NCI-H2171 (cell line): ENCODE results near the gene LPGAT1.
A peak's percentile ranks its signal among the peaks of the same experiment; 100 is the strongest.
"Not testable (repeated sequence)": the region's sequence is repeated elsewhere in the genome, so short reads cannot be mapped to it uniquely, and the experiment has no call there.

ENCODE experiments used
- DNase-seq: peaks from one replicate; lab custom pipeline; 2025; lab: John Stamatoyannopoulos, UW

The LPGAT1 gene

DNA sequence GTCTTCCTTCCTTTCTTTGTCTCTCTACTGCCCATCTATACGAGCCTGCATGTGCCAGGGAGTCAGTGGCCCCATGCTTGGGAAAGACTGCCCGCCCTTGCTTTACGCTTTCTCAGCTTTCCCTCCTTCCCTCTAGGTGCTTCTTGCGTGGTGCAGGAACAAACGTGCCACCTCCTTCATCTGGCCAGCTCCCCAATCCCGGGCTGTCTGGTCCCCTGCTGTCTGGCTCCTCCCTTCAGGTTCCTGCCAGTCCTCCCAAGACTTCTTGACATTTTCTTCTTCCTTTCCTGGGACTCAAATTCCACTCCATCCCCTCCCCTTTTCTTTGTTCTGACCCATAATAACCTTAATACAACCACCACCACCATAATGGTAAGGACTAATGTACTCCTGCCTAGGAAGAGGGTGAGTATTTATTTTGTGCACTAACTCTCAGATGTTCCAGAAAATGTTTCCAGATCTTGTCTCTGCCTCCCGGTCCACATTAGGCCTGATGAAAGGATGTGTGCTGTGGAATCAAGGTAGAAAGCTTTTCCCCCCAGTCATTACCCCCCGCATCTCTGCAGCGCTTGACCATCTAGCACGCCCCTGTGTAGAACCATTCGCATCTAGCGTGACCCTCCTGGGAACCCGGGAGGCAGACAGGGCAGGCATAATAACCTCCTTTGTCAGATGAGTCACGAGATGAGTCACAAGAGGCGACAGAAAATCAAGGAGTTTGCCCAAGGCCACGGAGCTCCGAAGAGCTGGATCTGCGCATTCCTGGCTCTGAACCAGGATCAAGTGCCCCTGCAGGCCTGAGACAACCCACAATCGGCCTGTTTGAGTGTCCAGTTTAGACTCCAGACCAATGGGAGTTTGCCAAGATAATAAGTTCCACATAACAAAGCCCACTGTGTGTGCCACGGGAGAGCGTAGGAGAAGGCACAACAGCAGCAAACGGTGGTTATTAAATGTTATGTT is 95.1 kb downstream of the LPGAT1 start:
- DNase-seq = no peak

GRCh38 chr1:211734791-211735190 is 95.8 kb downstream of the LPGAT1 start:
- DNase-seq = peak; percentile 67

DNA sequence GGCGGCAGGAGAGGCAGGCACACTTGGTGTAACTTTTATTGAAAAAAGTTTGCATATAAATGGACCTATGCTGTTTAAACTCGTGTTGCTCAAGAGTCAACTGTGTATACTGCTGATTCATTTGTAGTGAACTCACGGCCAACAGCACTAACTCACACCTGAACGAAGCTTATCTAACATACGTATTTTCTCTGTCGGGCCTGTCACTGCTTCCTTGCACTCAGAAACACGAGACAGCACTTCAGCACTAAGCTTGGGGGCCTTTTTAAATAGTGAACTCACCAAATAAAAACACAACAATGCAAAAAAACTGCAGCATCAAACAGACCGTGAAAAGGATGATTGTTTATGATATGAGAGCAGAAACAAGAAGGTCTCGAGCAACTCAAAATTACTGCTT is 96.2 kb downstream of the LPGAT1 start:
- peak; percentile 18 for DNase-seq

DNA sequence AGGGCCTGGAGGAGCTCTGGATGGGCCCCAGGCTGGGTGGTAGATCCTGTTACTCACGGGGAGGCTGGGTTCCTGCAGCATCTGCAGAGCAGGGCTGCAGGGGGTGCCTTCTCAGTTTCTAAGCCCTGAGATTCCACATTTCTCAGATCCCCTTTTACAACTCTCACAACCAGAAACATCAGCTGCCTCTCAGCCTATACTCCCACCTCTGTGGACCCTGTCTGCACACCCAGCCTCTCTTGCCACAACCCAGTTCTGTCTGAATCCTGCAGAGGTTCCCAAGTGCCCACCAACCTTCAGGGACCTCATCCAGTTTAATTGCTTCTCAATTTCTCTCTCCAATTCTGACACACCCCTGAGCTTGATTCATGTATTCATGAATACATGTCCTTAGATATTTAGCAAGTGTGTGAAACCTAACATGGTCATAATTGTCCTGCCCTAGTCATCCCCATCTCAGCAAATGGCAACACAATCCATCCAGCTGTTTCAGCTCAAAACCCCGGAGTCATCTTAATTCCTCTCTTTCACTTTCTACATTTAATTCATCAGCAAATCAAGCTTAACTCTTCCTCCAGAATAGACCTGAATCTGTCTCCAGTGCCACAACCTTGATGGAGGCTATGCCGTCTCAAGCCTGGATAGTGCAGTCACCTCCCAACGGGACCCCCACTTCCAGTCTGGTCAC is 98.1 kb downstream of the LPGAT1 start:
- peak; percentile 42 for DNase-seq

- DNase-seq = no peak
Observed at GRCh38 chr1:211731456-211732292, 98.9 kb downstream of the LPGAT1 start.

- DNase-seq = no peak
Observed at GRCh38 chr1:211730347-211730746, 100.2 kb downstream of the LPGAT1 start.

DNA sequence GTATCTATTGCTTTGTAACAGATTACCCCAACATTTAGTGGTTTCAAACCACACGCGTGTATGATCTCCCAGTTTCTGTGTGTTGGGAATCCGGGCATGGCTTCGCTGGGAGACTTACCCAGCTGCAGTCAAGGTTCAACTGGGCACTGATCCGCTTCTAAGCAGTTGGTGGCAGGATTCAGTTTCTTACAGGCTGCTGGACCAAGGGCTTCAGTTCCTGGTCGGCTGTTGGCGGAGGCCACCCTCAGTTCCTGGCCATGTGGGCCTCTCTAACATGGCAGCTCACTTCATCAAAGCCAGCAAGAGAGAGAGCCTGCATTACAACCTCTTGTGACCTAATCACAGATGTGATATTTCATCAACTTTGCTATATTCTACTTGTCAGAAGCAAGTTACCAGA is 101.3 kb downstream of the LPGAT1 start:
- no peak for DNase-seq

DNA sequence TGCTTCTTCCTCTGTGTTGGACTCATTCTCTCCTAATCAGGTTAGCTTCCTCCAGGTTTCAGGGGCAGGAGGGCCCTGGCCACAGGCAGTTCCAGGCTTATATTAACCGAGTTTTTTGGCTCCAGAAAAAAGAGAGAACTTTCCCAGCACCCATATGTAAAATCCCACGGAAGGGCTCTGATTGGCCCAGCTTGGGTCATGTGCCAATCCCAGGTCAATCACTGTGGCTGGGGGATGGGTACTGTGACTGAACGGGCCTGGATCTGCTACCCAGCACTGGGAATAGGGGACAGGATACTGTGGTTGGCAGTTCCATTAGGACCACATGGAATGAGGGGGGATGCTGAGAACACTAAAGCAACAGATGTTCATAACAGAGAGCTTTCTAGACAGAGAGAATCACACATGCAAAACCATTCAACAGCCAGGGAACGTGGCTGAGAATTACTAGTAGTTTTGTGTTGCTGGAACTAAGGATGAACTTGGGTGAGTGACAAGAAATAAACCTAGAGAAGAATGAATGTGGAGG is 104.0 kb downstream of the LPGAT1 start:
- DNase-seq = peak; percentile 25

- no peak for DNase-seq
Observed at GRCh38 chr1:211724687-211725196, 105.8 kb downstream of the LPGAT1 start.

DNA sequence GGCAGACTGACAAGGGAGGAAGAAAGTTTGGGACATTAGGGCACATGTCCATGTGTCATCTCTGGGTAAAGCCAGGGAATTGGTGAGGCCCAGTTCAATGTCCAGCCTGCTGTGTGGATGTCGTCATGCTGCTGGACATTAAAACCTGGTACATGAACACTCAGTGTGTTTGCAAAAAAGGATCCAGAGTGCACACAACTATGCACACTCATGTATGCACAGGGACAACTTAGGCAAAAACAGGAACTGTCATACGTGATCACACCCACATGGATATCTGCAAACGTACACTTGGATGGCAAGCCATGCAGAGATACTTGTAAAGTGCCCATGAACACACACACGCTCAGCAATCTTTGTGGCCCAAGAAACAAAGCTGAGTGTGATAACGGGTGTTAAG is 107.3 kb downstream of the LPGAT1 start:
- no peak for DNase-seq

GRCh38 chr1:211722277-211723175 is 108.0 kb downstream of the LPGAT1 start:
- no peak for DNase-seq

DNA sequence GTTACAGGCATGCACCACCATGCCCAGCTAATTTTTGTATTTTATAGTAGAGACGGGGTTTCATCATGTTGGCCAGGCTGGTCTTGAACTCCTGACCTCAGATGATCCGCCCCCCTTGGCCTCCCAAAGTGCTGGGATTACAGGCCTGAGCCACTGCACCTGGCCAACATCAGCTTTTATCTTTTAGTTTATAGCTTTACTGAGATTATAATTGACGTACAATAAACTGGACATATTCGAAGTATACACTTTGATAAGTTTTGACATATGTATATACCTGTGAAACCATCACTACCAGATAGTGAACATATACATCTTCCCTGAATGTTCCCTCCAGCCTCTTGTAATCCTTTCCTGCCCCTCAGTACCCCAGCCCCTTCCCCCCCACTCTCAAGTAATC is 114.0 kb downstream of the LPGAT1 start:
- not testable (repeated sequence) for DNase-seq

DNA sequence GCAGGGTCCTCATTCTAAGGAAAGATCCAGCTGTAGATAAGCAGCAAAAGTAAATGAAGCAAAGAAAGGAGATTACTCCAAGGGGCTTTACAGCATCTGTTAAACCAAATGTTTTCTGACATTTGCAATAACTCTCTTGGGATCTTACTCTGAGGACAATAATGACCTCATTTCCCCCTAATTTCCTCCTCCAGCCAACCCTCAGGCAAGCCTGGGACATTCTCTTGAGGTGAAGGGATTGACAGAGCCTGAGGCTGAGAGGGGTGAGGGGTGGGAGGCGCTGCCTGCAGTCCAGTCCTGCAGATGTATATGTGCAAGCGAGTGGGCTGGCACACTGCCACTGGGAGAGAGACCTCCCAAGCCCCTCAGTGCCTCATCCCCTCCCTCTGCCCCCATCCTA is 114.6 kb downstream of the LPGAT1 start:
- DNase-seq = peak; percentile 87

GRCh38 chr1:211714154-211714553 is 116.4 kb downstream of the LPGAT1 start:
- peak; percentile 17 for DNase-seq

DNA sequence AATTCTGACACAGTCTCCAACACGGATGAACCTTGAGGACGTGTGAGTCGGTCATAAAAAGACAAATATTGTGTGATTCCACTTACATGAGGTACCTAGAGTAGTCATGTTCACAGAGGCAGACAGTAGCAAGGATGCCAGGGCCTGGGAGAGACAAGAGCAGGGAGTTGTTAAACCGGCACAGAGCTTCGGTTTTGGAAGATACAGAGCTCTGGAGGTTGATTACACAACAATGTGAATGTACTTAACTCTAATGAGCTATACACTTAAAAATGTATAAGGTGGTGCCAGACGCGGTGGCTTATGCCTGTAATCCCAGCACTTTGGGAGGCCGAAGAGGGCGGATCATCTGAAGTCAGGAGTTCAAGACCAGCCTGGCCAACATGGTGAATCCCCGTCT is 117.3 kb downstream of the LPGAT1 start:
- DNase-seq = no peak

- DNase-seq = no peak
Observed at GRCh38 chr1:211711315-211711705, 119.3 kb downstream of the LPGAT1 start.

DNA sequence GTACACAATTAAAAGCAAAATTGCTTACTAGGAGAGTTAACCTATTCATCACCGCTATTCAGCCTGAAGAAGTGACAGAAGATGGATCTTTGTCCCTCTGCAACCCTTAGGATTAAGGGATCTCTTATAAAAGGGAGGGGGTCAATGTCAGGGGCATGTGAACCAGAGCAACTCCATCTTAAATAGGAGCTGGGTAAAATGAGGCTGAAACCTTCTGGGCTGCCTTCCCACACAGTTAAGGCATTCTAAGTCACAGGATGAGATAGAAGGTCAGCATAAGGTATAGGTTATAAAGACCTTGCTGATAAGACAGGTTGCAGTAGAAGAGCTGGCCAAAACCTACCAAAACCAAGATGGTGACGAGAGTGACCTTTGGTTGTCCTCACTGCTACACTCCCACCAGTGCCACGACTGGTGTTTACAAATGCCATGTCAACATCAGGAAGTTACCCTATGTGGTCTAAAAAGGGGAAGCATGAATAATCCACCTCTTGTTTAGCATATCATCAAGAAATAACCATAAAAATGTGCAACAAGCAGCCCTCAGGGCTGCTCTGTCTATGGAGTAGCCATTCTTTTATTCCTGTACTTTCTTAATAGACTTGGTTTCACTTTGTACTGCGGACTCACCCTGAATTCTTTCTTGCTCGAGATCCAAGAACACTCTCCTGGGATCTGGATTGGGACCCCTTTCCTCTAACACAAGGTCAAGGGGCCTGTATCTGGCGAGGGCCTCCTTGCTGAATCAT is 119.8 kb downstream of the LPGAT1 start:
- DNase-seq = no peak

GRCh38 chr1:211708926-211709325 is 121.6 kb downstream of the LPGAT1 start:
- DNase-seq = no peak

DNA sequence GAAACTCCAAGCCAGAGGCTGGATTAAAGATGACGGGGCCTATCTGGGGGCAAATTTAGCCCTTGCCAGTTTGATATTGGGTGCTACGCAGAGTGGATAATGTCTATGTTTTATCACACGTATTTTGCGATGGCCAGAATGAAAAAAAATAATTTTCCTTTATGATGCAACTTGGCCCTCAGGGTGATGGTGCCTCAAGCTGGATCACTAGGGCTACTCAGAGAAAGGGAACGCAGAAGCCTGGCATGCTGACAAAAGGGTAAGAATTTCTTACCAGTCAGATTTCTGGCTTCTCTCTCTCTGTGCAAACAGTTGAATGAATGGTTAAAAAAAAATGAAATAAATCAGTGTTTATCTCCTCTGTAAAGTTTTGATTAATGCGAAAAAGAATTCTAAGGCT is 122.6 kb downstream of the LPGAT1 start:
- no peak for DNase-seq

DNA sequence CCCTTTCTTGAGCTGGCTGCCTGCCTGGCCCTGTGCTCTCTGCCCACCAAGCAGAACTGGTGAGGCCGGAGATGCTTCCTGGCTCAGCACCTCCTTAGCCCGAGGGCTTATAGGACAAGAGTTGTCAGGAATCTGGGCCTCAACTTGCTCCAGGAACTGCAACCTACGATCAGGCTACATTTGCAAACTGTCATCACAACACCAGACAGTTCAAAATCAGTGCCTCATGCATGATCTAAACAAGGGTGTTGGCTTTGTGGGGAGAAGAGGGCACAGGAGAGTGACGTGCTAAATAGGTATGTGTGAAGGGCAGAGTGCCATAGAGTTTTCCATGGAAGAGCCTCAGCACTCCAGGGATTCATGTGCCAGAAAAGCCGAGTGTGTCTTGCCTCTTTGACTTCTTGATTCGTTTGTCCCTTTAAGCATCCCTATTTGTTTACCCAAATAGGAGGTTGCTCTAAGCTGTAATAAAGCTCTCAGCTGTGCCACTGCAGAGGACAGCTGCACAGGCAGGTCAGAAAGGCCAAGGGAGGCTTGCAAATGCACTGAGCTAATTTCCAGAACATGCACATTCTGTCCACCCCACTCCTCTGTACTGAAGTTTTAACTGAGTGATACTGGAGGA is 125.0 kb downstream of the LPGAT1 start:
- no peak for DNase-seq
